ENCODE results near the gene MAGI2. TPM values are rescaled to one million over a fixed set of nuclear protein-coding genes. Genes with fewer than 3 reads are reported as not detected.

MAGI2 gene
- total and polyA plus RNA-seq, 2 of the 13 experiments (the other 11 are each of a cell fraction or from before 2014, with no cell fraction given) = 1.5 to 3.8 TPM

- in situ Hi-C loops (cut with HindIII; ENCODE audit: extremely low pct_ligation_motif_present, low pct_unique_long_range_greater_than_20kb) = no loop called here
- BruUV-seq (replicated peaks) = no TSS peak
- Histone ChIP-seq H3K36me3 (replicated peaks in 1 of 2; ENCODE audit: control insufficient read depth in 1 of 2, insufficient read depth in 2 of 2, low read length in 2 of 2) (no peaks in the 10 kb centered on the region), H3K9me3 (ENCODE audit: low read length) (no peaks in the 10 kb centered on the region), H4K20me1 (ENCODE audit: insufficient read depth, low read length) (no peaks in the 10 kb centered on the region), H3K27me3 (ENCODE audit: control insufficient read depth in 1 of 2, insufficient read depth in 2 of 2, low read length in 2 of 2) (no peaks in the 10 kb centered on the region; a peak in 1 of 5 replicates), H3K4me2 (ENCODE audit: low read depth, low read length) (no peak overlapping the region), H2AFZ (ENCODE audit: low read length) (no peak overlapping the region), H3K79me2 (ENCODE audit: insufficient read depth, low read length) (no peaks in the 10 kb centered on the region), H3K27ac (ENCODE audit: extremely low read length, insufficient read depth, low read length) (no peak overlapping the region), H3K4me1 (ENCODE audit: insufficient read depth, low read length) (no peaks in the 10 kb centered on the region), H3K9ac (ENCODE audit: insufficient read depth, low read depth, low read length) (no peak overlapping the region), H3K4me3 (replicated peaks in 1 of 3; ENCODE audit: insufficient read depth in 1 of 3, low read depth in 2 of 3, low read length in 3 of 3) (no peak overlapping the region)
- ChIA-PET POLR2A (no interaction called here), CTCF (ENCODE audit: low intra/inter-chr PET ratio, low total read pairs) (no interaction called here)
- no peak for DNase-seq (ENCODE audit: low spot score)
- intact Hi-C loops (cut with micrococcal nuclease; ENCODE audit: unreplicated experiment) = no loop called here
- ATAC-seq = no peak
- no peak for TF ChIP-seq ZNF460 (CRISPR knock-in tag; IDR thresholded peaks at IDR 0.05; ENCODE audit: borderline replicate concordance)
- no peak for TF ChIP-seq PATZ1 (CRISPR knock-in tag; IDR thresholded peaks at IDR 0.05)
- no peak for TF ChIP-seq PBX2 (CRISPR knock-in tag; IDR thresholded peaks at IDR 0.05)
- no peak for FAIRE-seq
- 48% methylated on average over 6 of the region's 6 CpGs for WGBS (ENCODE audit: low lambda C conversion rate)
Observed at GRCh38 chr7:79268730-79269129, 184.7 kb downstream of the MAGI2 start.

GRCh38 chr7:79258826-79259225 is 194.6 kb downstream of the MAGI2 start:
- Histone ChIP-seq H3K9ac (ENCODE audit: insufficient read depth, low read depth, low read length) (no peak overlapping the region), H3K4me2 (ENCODE audit: low read depth, low read length) (no peak overlapping the region), H3K79me2 (ENCODE audit: insufficient read depth, low read length) (no peaks in the 10 kb centered on the region), H3K36me3 (replicated peaks in 1 of 2; ENCODE audit: control insufficient read depth in 1 of 2, insufficient read depth in 2 of 2, low read length in 2 of 2) (no peaks in the 10 kb centered on the region), H3K4me3 (replicated peaks in 1 of 3; ENCODE audit: insufficient read depth in 1 of 3, low read depth in 2 of 3, low read length in 3 of 3) (no peak overlapping the region), H3K9me3 (ENCODE audit: low read length) (no peaks in the 10 kb centered on the region), H3K27ac (ENCODE audit: extremely low read length, insufficient read depth, low read length) (no peak overlapping the region), H3K4me1 (ENCODE audit: insufficient read depth, low read length) (no peaks in the 10 kb centered on the region), H4K20me1 (ENCODE audit: insufficient read depth, low read length) (no peaks in the 10 kb centered on the region), H2AFZ (ENCODE audit: low read length) (no peak overlapping the region), H3K27me3 (ENCODE audit: control insufficient read depth in 1 of 2, insufficient read depth in 2 of 2, low read length in 2 of 2) (no peaks in the 10 kb centered on the region)
- no peak for FAIRE-seq
- intact Hi-C loops (cut with micrococcal nuclease; ENCODE audit: unreplicated experiment) = loop anchor here (5.0 kb wide), 1 partner anchor 177 kb away; no protein-coding TSS in a partner anchor
- no peak for DNase-seq (ENCODE audit: low spot score)
- CTCF ChIA-PET (ENCODE audit: low intra/inter-chr PET ratio, low total read pairs) = no interaction called here
- TF ChIP-seq HNRNPH1 (optimal IDR thresholded peaks at IDR 0.05; ENCODE audit: low read depth, low read length) (no peak), NFATC3 (CRISPR knock-in tag; IDR thresholded peaks at IDR 0.05) (no peak), TBL1XR1 (IDR thresholded peaks at IDR 0.05; ENCODE audit: borderline replicate concordance, low read length, partially characterized antibody) (no peak), SNAPC2 (CRISPR knock-in tag; IDR thresholded peaks at IDR 0.05) (no peak), ZMYM4 (CRISPR knock-in tag; IDR thresholded peaks at IDR 0.05) (no peak), ZNF557 (CRISPR knock-in tag; IDR thresholded peaks at IDR 0.05) (no peak), ZNF878 (CRISPR knock-in tag; IDR thresholded peaks at IDR 0.05) (no peak), ZNF577 (CRISPR knock-in tag; IDR thresholded peaks at IDR 0.05; ENCODE audit: borderline replicate concordance, low read depth) (no peak), BCL3 (CRISPR knock-in tag; IDR thresholded peaks at IDR 0.05) (no peak), PPARG (CRISPR knock-in tag; conservative IDR thresholded peaks at IDR 0.05) (no peak), BORCS8-MEF2B (CRISPR knock-in tag; IDR thresholded peaks at IDR 0.05) (no peak), IRX3 (CRISPR knock-in tag; IDR thresholded peaks at IDR 0.05; ENCODE audit: borderline replicate concordance, low read depth) (no peak), ZSCAN22 (CRISPR knock-in tag; IDR thresholded peaks at IDR 0.05) (no peak)
- 32% methylated on average over 3 of the region's 3 CpGs for WGBS (ENCODE audit: low lambda C conversion rate)
- ATAC-seq = no peak
- BruUV-seq (replicated peaks) = no TSS peak
- POLR2A ChIA-PET = no interaction called here
- in situ Hi-C loops (cut with HindIII; ENCODE audit: extremely low pct_ligation_motif_present, low pct_unique_long_range_greater_than_20kb) = no loop called here
